HepG2 (cell line): ENCODE measurements around the gene ACACB. TPM values are rescaled to one million over a fixed set of nuclear protein-coding genes. Genes with fewer than 3 reads are reported as not detected.
A peak's percentile ranks its signal among the peaks of the same experiment; 100 is the strongest.

Experiments used
- GATAD2A ChIP-seq: IDR thresholded peaks from 2 replicates; pipeline ENCODE4 v1.6.1; 2016
- KDM5B ChIP-seq: sonication (generic); formaldehyde crosslinking; IDR thresholded peaks from 2 replicates; pipeline ENCODE4 v1.4.0; 2020; ENCODE audit warnings: missing genetic modification reagents, mild to moderate bottlenecking, borderline replicate concordance
- ONECUT2 ChIP-seq: sonication (generic); formaldehyde crosslinking; IDR thresholded peaks from 2 replicates; pipeline ENCODE4 v1.4.0; 2020; ENCODE audit warnings: missing genetic modification reagents
- SUZ12 ChIP-seq: fragments of 150-350 bp; IDR thresholded peaks from 2 replicates; pipeline ENCODE4 v1.6.1; 2014; ENCODE audit warnings: low read depth, low read length
- ZNF251 ChIP-seq: sonication (generic); formaldehyde crosslinking; IDR thresholded peaks from 2 replicates; pipeline ENCODE4 v1.9.0; 2021; ENCODE audit warnings: mild to moderate bottlenecking, missing genetic modification reagents
- ZNF850 ChIP-seq: sonication (generic); formaldehyde crosslinking; conservative IDR thresholded peaks from 2 replicates; pipeline ENCODE4 v1.9.0; 2021; ENCODE audit warnings: mild to moderate bottlenecking, missing genetic modification reagents
- polyA plus RNA-seq, 8 experiments: library from polyadenylated mRNA; depleted of rRNA in 3 of 8; stranded (reverse) in 7 of 8; unstranded in 1 of 8; fragments of >200 nt; fragmentation: Illumina TruSeq in 4 of 8; extraction: Trizol in 4 of 8; gene quantifications; 2 replicates each; pipeline versions ENCODE4 v1.2.1 to v1.2.3, GENCODE V29; 2011 to 2016; ENCODE audit warnings: low read depth in 4 of 8, missing spikeins in 1 of 8, mixed read lengths in 1 of 8; ENCODE audit not compliant: insufficient read depth in 1 of 8
- total RNA-seq, 5 experiments: library from RNA; depleted of rRNA; stranded (reverse); fragments of >200 nt; fragmentation: Illumina TruSeq; extraction: Trizol; gene quantifications; 2 replicates each; pipeline ENCODE4 v1.2.3, GENCODE V29; 2016; ENCODE audit warnings: low read depth in 1 of 5
- TF ChIP-seq, protein P1 (sequence below): sonication (generic); formaldehyde crosslinking; IDR thresholded peaks from 2 replicates; pipeline ENCODE4 v1.4.0; 2020; ENCODE audit warnings: missing genetic modification reagents

Gene ACACB
- total and polyA plus RNA-seq, 2 of the 13 experiments (the other 11 are each of a cell fraction or from before 2014, with no cell fraction given): 6.2 to 8.6 TPM

DNA sequence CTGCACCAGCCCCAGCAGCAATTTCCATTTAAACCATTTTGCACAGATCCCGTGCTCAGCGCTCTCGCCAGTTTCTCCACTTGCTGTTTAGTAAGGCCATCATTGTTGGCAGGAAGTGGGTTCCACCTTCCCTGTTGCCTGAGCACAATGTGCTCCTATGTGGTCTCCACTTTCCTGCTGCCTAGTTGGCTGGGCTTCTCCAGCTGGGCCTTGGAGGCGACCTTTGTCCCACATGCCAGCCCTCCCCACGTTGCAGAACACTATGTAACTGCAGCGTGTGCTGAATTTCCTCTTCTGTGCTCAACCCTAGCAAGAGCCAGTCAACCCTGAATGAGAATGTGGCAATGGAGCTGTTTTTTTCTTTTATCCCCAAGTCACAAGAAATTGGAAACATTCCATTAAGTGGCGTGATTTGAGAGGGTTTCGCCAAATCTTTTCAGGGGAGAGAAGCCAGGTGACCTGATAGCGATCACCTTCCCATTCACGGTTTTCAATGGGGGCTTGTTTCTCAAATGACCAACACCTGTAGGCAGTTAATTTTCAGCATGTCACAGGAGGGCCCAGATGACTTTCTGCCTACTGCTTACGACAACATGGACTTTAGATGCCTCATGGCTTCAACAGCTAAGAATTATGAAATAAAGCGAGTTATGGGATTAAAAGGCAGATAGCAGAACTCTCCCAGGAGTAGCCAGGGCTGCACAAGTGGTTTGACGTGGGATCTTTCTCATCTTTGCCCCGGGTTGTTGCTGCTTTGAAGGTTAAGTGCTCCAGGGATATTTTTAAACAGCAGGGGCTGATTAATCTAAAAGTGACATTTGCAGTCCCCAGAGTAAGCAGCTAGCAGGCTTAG lies at the start of gene ACACB (continued):
- TF ChIP-seq, protein P1, sequence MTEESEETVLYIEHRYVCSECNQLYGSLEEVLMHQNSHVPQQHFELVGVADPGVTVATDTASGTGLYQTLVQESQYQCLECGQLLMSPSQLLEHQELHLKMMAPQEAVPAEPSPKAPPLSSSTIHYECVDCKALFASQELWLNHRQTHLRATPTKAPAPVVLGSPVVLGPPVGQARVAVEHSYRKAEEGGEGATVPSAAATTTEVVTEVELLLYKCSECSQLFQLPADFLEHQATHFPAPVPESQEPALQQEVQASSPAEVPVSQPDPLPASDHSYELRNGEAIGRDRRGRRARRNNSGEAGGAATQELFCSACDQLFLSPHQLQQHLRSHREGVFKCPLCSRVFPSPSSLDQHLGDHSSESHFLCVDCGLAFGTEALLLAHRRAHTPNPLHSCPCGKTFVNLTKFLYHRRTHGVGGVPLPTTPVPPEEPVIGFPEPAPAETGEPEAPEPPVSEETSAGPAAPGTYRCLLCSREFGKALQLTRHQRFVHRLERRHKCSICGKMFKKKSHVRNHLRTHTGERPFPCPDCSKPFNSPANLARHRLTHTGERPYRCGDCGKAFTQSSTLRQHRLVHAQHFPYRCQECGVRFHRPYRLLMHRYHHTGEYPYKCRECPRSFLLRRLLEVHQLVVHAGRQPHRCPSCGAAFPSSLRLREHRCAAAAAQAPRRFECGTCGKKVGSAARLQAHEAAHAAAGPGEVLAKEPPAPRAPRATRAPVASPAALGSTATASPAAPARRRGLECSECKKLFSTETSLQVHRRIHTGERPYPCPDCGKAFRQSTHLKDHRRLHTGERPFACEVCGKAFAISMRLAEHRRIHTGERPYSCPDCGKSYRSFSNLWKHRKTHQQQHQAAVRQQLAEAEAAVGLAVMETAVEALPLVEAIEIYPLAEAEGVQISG (CRISPR knock-in tag): peak; percentile 71
- no peak for TF ChIP-seq ONECUT2 (CRISPR knock-in tag)
- TF ChIP-seq ZNF251 (CRISPR knock-in tag): no peak
- TF ChIP-seq ZNF850: no peak
- peak; percentile 90 for TF ChIP-seq GATAD2A
- TF ChIP-seq KDM5B (CRISPR knock-in tag): no peak; the same call in 1 of the 2 replicates
- TF ChIP-seq SUZ12: no peak
